Fibroblast of pulmonary artery (primary cell): ENCODE data around the gene CARD14.
"Not testable (repeated sequence)": the region's sequence is repeated elsewhere in the genome, so short reads cannot be mapped to it uniquely, and the experiment has no call there.

Experiments
- DNase-seq: peaks from one replicate; pipeline ENCODE4 v3.0.0-alpha.2; 2010; ENCODE audit warnings: low read depth
- H3K4me3 ChIP-seq: replicated peaks from 2 replicates; pipeline ENCODE4 v1.5.1; 2011; ENCODE audit warnings: low read depth, mild to moderate bottlenecking, control low read depth, low read length, moderate library complexity
- CTCF ChIP-seq: IDR thresholded peaks from 2 replicates; pipeline ENCODE4 v1.5.1; 2011; ENCODE audit warnings: mild to moderate bottlenecking, control low read depth, low read length, inconsistent platforms; ENCODE audit errors: missing control alignments

CARD14 gene

GRCh38 chr17:80191192-80191591, 21.4 kb downstream of the CARD14 start:
- DNase-seq, result no peak
- H3K4me3 ChIP-seq, result no peak overlapping the region
- TF ChIP-seq CTCF, result no peak

- DNase-seq, result peak; percentile 9
- H3K4me3 ChIP-seq, result no peak overlapping the region
- no peak for TF ChIP-seq CTCF
Observed at GRCh38 chr17:80191865-80192661, 22.2 kb downstream of the CARD14 start.

- no peak for TF ChIP-seq CTCF
- H3K4me3 ChIP-seq, result no peak overlapping the region
- DNase-seq, result no peak
Observed at GRCh38 chr17:80195141-80195540, 25.3 kb downstream of the CARD14 start.

GRCh38 chr17:80195671-80196529, 26.1 kb downstream of the CARD14 start:
- TF ChIP-seq CTCF, result peak; percentile 85
- H3K4me3 ChIP-seq, result no peak overlapping the region
- DNase-seq, result peak; percentile 15

GRCh38 chr17:80196652-80197051, 26.8 kb downstream of the CARD14 start:
- no peak for TF ChIP-seq CTCF
- DNase-seq, result no peak
- no peak overlapping the region for H3K4me3 ChIP-seq

- DNase-seq, result peak; percentile 13
- H3K4me3 ChIP-seq, result no peak overlapping the region
- TF ChIP-seq CTCF, result no peak
Observed at GRCh38 chr17:80198144-80198661, 28.4 kb downstream of the CARD14 start.

- DNase-seq, H3K4me3 ChIP-seq: not testable (repeated sequence)
Observed at GRCh38 chr17:80199295-80199694, 29.5 kb downstream of the CARD14 start.
